ENCODE measurements around the gene MS4A2.

GRCh38 chr11:60078745-60079144, 9.7 kb upstream of the MS4A2 start:
- no peak for TF ChIP-seq CTCF (IDR thresholded peaks at IDR 0.05)
- no peak for TF ChIP-seq POLR2A (IDR thresholded peaks at IDR 0.05)

Measured in adrenal gland (tissue), 5 donors.